B cell (primary cell): ENCODE data around the gene SNRNP48. TPM values are rescaled to one million over a fixed set of nuclear protein-coding genes. Genes with fewer than 3 reads are reported as not detected.

Source experiments
- ATAC-seq: fragments of 200-7000 bp; cut with Tn5 transposase; one replicate; pipeline ENCODE4 v1.10.0; 2021; ENCODE audit warnings: low read depth, mild to moderate bottlenecking, moderate number of reproducible peaks, moderate library complexity
- CTCF ChIA-PET: fragments of 350-600 bp; sonication (Branson Sonifier 250); formaldehyde crosslinking; loops from one replicate; lab custom pipeline; 2021; ENCODE audit warnings: antibody characterized with exemption, inconsistent platforms; lab: Charles Lee
- POLR2A ChIA-PET: fragments of 350-600 bp; sonication (Branson Sonifier 250); formaldehyde crosslinking; loops from one replicate; lab custom pipeline; 2021; ENCODE audit warnings: antibody characterized with exemption; lab: Charles Lee
- DNase-seq: peaks from one replicate; pipeline ENCODE4 v3.0.0; 2013
- H2AFZ ChIP-seq: 2 replicates; pipeline ENCODE4 v1.6.1; 2012; ENCODE audit warnings: mild to moderate bottlenecking, low read depth, low read length; ENCODE audit not compliant: insufficient read depth, poor library complexity, severe bottlenecking
- H3K27ac ChIP-seq, 2 donors: 1 replicate in 1 of 2; 2 replicates in 1 of 2; pipeline ENCODE4 v1.5.1; 2012 to 2013; ENCODE audit warnings: low read length in 2 of 2, mild to moderate bottlenecking in 2 of 2, moderate library complexity in 1 of 2
- H3K27me3 ChIP-seq, 4 experiments: fragments of 200-600 bp in 1 of 4; sonication (generic) in 1 of 4; replicated peaks in 1 of 4; 1 replicate in 2 of 4; 2 replicates in 2 of 4; pipeline versions ENCODE4 v1.6.1 to v1.7.0; 2013 to 2016; ENCODE audit warnings: low read length in 3 of 4, mild to moderate bottlenecking in 2 of 4, mixed read lengths in 1 of 4, moderate library complexity in 1 of 4; ENCODE audit not compliant: insufficient read depth in 4 of 4, control insufficient read depth in 3 of 4; ENCODE audit errors: control extremely low read depth in 1 of 4
- H3K36me3 ChIP-seq, 2 experiments: replicated peaks in 1 of 2; 1 replicate in 1 of 2; 2 replicates in 1 of 2; pipeline versions ENCODE4 v1.6.1 to v1.7.1; 2013; ENCODE audit warnings: low read length in 1 of 2; ENCODE audit not compliant: insufficient read depth in 2 of 2, control insufficient read depth in 1 of 2; ENCODE audit errors: control extremely low read depth in 1 of 2, extremely low read depth in 1 of 2
- H3K4me1 ChIP-seq, 2 donors: fragments of 200-600 bp in 1 of 2; sonication (generic) in 1 of 2; 1 replicate in 1 of 2; 2 replicates in 1 of 2; pipeline versions ENCODE4 v1.5.1 to v1.6.1; 2013 to 2017; ENCODE audit warnings: low read length in 2 of 2; ENCODE audit not compliant: control insufficient read depth in 2 of 2, insufficient read depth in 2 of 2
- H3K4me2 ChIP-seq: replicated peaks from 2 replicates; pipeline ENCODE3; 2012; ENCODE audit warnings: mild to moderate bottlenecking, low read depth, low read length; ENCODE audit not compliant: poor library complexity, severe bottlenecking
- H3K4me3 ChIP-seq, 5 experiments: fragments of 200-600 bp in 1 of 5; sonication (generic) in 1 of 5; 1 replicate in 3 of 5; 2 replicates in 2 of 5; pipeline versions ENCODE4 v1.5.1 to v1.7.0; 2011 to 2016; ENCODE audit warnings: low read length in 4 of 5, mild to moderate bottlenecking in 4 of 5, low read depth in 2 of 5, control low read depth in 1 of 5, moderate library complexity in 1 of 5; ENCODE audit not compliant: insufficient read depth in 1 of 5; ENCODE audit errors: control extremely low read depth in 1 of 5, extremely low read depth in 1 of 5
- H3K79me2 ChIP-seq: fragments of 200-600 bp; sonication (generic); one replicate; pipeline ENCODE4 v1.6.0; 2016; ENCODE audit warnings: low read length; ENCODE audit not compliant: control insufficient read depth, insufficient read depth
- H3K9ac ChIP-seq: fragments of 200-600 bp; sonication (generic); 2 replicates; pipeline ENCODE4 v1.6.1; 2017; ENCODE audit warnings: mild to moderate bottlenecking, low read length, moderate library complexity
- H3K9me3 ChIP-seq, 3 donors: one replicate each; pipeline versions ENCODE4 v1.6.1 to v1.7.1; 2013; ENCODE audit warnings: low read length in 2 of 3; ENCODE audit not compliant: control insufficient read depth in 2 of 3, insufficient read depth in 1 of 3; ENCODE audit errors: control extremely low read depth in 1 of 3
- H4K20me1 ChIP-seq: 2 replicates; pipeline ENCODE4 v1.6.0; 2012; ENCODE audit warnings: mild to moderate bottlenecking, low read length; ENCODE audit not compliant: insufficient read depth, control insufficient read depth, poor library complexity, severe bottlenecking
- H3K27ac Mint-ChIP-seq: one replicate; pipeline ENCODE4 v1.8.0; 2021; ENCODE audit warnings: mixed read lengths
- H3K27me3 Mint-ChIP-seq: one replicate; pipeline ENCODE4 v1.8.0; 2021; ENCODE audit warnings: mixed read lengths
- H3K4me1 Mint-ChIP-seq: one replicate; pipeline ENCODE4 v1.8.0; 2021; ENCODE audit warnings: mixed read lengths
- H3K4me3 Mint-ChIP-seq: one replicate; pipeline ENCODE4 v1.8.0; 2021; ENCODE audit warnings: mixed read lengths
- H3K9me3 Mint-ChIP-seq: one replicate; pipeline ENCODE4 v1.8.0; 2022; ENCODE audit warnings: mixed read lengths; ENCODE audit not compliant: insufficient read depth
- EZH2 ChIP-seq: IDR thresholded peaks from 2 replicates; pipeline ENCODE4 v1.6.1; 2012; ENCODE audit warnings: borderline replicate concordance, low read depth, mild to moderate bottlenecking, moderate library complexity, low read length; ENCODE audit not compliant: insufficient read depth, poor library complexity, severe bottlenecking
- WGBS: methylation state at CpG from one replicate; pipeline ENCODE4 v1.1.5; 2013; ENCODE audit warnings: missing lambda C conversion rate; ENCODE audit not compliant: insufficient coverage; 5-methylcytosine and 5-hydroxymethylcytosine counted together
- intact Hi-C: fragments of 100-400 bp; cut with micrococcal nuclease; formaldehyde crosslinking; loops from one replicate; pipeline ENCODE4 v1.10.0; 2022
- polyA plus RNA-seq: library from polyadenylated mRNA; depleted of rRNA; stranded (reverse); fragments of >200 nt; gene quantifications from 2 replicates; pipeline ENCODE4 v1.2.3, GENCODE V29; 2012
- total RNA-seq, 2 donors: library from RNA; stranded (reverse); fragments of 120-200 nt in 1 of 2; gene quantifications; 1 replicate in 1 of 2; 2 replicates in 1 of 2; pipeline versions ENCODE4 v1.2.3 to v1.2.4, GENCODE V29; 2013 to 2022
- TF ChIP-seq, protein P1 (sequence below): fragments of 200-600 bp; IDR thresholded peaks from one replicate; pipeline ENCODE4 v1.8.0; 2022; ENCODE audit warnings: antibody characterized with exemption, mild to moderate bottlenecking

SNRNP48 gene
- total and polyA plus RNA-seq, 2 donors (not counting 1 experiment from before 2014, with no cell fraction given) = 8.9 to 22.9 TPM

DNA sequence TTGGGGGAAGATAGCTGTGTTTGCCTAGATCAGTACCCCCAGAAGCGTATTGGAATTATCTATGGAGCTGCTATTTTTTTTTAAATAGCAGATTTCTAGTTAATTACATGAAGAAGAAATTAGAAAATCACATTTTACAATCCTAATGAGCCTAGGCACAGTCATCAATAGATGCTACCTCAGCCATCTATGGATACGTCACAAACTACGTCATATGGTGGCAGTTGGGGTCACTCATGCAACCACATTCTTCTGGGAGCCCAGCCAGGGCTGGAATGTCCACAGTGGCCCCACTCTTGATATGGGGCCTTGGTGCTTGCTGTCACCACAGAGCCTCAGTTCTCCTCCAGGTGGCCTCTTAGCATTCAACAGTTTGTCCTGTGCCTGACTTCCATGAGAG, 63.0 kb downstream of the SNRNP48 start:
- Histone ChIP-seq H3K9ac (no peak overlapping the region), H3K79me2 (no peaks in the 10 kb centered on the region), H4K20me1 (no peaks in the 10 kb centered on the region), H3K27ac (no peak overlapping the region), H3K9me3 (no peaks in the 10 kb centered on the region), H3K4me1 (peaks cover 0 to 18% of the 10 kb centered on the region in 2 donors), H3K27me3 (peaks cover 0 to 9% (median 2%) of the 10 kb centered on the region in 4 experiments), H3K4me3 (no peak overlapping the region), H3K4me2 (no peak overlapping the region), H3K36me3 (no peaks in the 10 kb centered on the region), H2AFZ (no peak overlapping the region)
- ChIA-PET CTCF (no interaction called here), POLR2A (no interaction called here)
- 83% methylated on average over 2 of the region's 3 CpGs for WGBS
- H3K27ac Mint-ChIP-seq = no peak overlapping the region
- H3K4me1 Mint-ChIP-seq = peaks cover 9% of the 10 kb centered on the region
- TF ChIP-seq, protein P1, sequence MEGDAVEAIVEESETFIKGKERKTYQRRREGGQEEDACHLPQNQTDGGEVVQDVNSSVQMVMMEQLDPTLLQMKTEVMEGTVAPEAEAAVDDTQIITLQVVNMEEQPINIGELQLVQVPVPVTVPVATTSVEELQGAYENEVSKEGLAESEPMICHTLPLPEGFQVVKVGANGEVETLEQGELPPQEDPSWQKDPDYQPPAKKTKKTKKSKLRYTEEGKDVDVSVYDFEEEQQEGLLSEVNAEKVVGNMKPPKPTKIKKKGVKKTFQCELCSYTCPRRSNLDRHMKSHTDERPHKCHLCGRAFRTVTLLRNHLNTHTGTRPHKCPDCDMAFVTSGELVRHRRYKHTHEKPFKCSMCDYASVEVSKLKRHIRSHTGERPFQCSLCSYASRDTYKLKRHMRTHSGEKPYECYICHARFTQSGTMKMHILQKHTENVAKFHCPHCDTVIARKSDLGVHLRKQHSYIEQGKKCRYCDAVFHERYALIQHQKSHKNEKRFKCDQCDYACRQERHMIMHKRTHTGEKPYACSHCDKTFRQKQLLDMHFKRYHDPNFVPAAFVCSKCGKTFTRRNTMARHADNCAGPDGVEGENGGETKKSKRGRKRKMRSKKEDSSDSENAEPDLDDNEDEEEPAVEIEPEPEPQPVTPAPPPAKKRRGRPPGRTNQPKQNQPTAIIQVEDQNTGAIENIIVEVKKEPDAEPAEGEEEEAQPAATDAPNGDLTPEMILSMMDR = no peak
- TF ChIP-seq EZH2 = no peak
- peaks cover 19% of the 10 kb centered on the region for H3K27me3 Mint-ChIP-seq
- no peaks in the 10 kb centered on the region for H3K9me3 Mint-ChIP-seq
- ATAC-seq = no peak
- H3K4me3 Mint-ChIP-seq = no peak overlapping the region
- DNase-seq = no peak
- intact Hi-C loops = no loop called here

DNA sequence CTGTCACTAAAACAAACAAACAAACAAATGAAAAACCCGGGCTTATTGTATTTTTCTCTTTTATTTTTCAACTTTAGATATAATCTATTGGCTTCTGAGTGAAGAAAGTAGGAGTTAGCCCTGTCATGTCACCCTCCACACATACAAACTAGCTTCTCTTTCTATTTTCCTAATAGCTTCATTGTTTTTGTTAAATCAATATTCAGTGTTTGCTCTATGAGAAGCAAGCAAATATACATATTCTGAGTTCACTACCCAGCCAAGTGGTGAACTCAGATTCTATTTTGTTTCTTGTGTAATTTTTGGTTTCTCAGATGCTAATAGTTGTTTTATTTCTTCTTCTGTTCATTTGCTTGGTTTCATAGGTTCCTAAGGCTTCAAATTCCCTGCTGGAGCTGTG, 66.4 kb downstream of the SNRNP48 start:
- Histone ChIP-seq H3K4me3 (no peak overlapping the region), H4K20me1 (no peaks in the 10 kb centered on the region), H3K36me3 (no peaks in the 10 kb centered on the region), H3K27me3 (peaks cover 0 to 6% (median 3%) of the 10 kb centered on the region in 4 experiments), H3K4me2 (no peak overlapping the region), H3K79me2 (no peaks in the 10 kb centered on the region), H2AFZ (no peak overlapping the region), H3K27ac (no peak overlapping the region), H3K9ac (no peak overlapping the region), H3K4me1 (no peaks in the 10 kb centered on the region), H3K9me3 (no peaks in the 10 kb centered on the region)
- Mint-ChIP-seq H3K27ac (no peak overlapping the region), H3K4me1 (no peaks in the 10 kb centered on the region), H3K9me3 (no peaks in the 10 kb centered on the region), H3K27me3 (peaks cover 39% of the 10 kb centered on the region), H3K4me3 (no peak overlapping the region)
- ChIA-PET POLR2A (no interaction called here), CTCF (no interaction called here)
- intact Hi-C loops = no loop called here
- no CpG with 5 or more reads among the region's 1 CpG for WGBS
- DNase-seq = no peak
- TF ChIP-seq, protein P1 = no peak
- TF ChIP-seq EZH2 = no peak
- ATAC-seq = no peak
